ENCODE results near the gene DTNB.
A peak's percentile ranks its signal among the peaks of the same experiment; 100 is the strongest.

GRCh38 chr2:25700221-25700660 lies 26.9 kb upstream of the DTNB start:
- TF ChIP-seq CTCF (IDR thresholded peaks at IDR 0.05) (peak; percentile 50 to 88 (median 78)), POLR2A (IDR thresholded peaks at IDR 0.05) (no peak)

All from Peyer's patch (tissue), 4 donors.